Liver (tissue), 9 donors: ENCODE measurements around the gene MRPL51. TPM values are rescaled to one million over a fixed set of nuclear protein-coding genes. Genes with fewer than 3 reads are reported as not detected.

Experiments
- DNase-seq: peaks from one replicate; pipeline ENCODE4 v3.0.0-alpha.2; 2017; ENCODE audit warnings: low spot score
- H3K27ac ChIP-seq, 2 donors: one replicate each; pipeline ENCODE4 v1.7.0; 2013; ENCODE audit warnings: inconsistent platforms in 2 of 2, low read length in 2 of 2, control low read depth in 1 of 2, low read depth in 1 of 2, mild to moderate bottlenecking in 1 of 2
- H3K27me3 ChIP-seq, 4 donors: one replicate each; pipeline versions ENCODE4 v1.6.1 to v1.7.0; 2013; ENCODE audit warnings: low read length in 3 of 4, inconsistent platforms in 1 of 4, mild to moderate bottlenecking in 1 of 4, moderate library complexity in 1 of 4; ENCODE audit not compliant: control insufficient read depth in 4 of 4, insufficient read depth in 4 of 4
- H3K36me3 ChIP-seq, 4 donors: one replicate each; pipeline versions ENCODE4 v1.6.1 to v1.7.0; 2013; ENCODE audit warnings: low read length in 3 of 4, mild to moderate bottlenecking in 3 of 4, low read depth in 1 of 4, moderate library complexity in 1 of 4; ENCODE audit not compliant: control insufficient read depth in 4 of 4, insufficient read depth in 3 of 4
- H3K4me1 ChIP-seq, 4 donors: one replicate each; pipeline versions ENCODE4 v1.6.1 to v1.7.0; 2013; ENCODE audit warnings: low read length in 3 of 4, mild to moderate bottlenecking in 3 of 4, moderate library complexity in 1 of 4; ENCODE audit not compliant: control insufficient read depth in 4 of 4, insufficient read depth in 4 of 4
- H3K4me3 ChIP-seq, 3 donors: one replicate each; pipeline versions ENCODE4 v1.6.1 to v1.7.0; 2013; ENCODE audit warnings: low read length in 3 of 3, control low read depth in 1 of 3, low read depth in 1 of 3, mild to moderate bottlenecking in 1 of 3
- H3K9ac ChIP-seq, 2 donors: one replicate each; pipeline ENCODE4 v1.7.0; 2013; ENCODE audit warnings: low read length in 2 of 2, mild to moderate bottlenecking in 2 of 2, moderate library complexity in 2 of 2, control low read depth in 1 of 2, low read depth in 1 of 2
- H3K9me3 ChIP-seq, 4 donors: one replicate each; pipeline versions ENCODE4 v1.6.1 to v1.7.0; 2013; ENCODE audit warnings: low read length in 3 of 4; ENCODE audit not compliant: control insufficient read depth in 4 of 4
- EGR1 ChIP-seq, 2 donors: IDR thresholded peaks; 2 replicates each; pipeline ENCODE4 v1.6.1; 2016 to 2018; ENCODE audit warnings: antibody characterized with exemption in 2 of 2, low read depth in 2 of 2
- FOXA1 ChIP-seq: IDR thresholded peaks from 2 replicates; pipeline ENCODE4 v1.6.1; 2016; ENCODE audit warnings: antibody characterized with exemption
- FOXA2 ChIP-seq: IDR thresholded peaks from 2 replicates; pipeline ENCODE4 v1.6.1; 2016; ENCODE audit warnings: antibody characterized with exemption
- GABPA ChIP-seq, 2 donors: IDR thresholded peaks in 1 of 2; conservative IDR thresholded peaks in 1 of 2; 2 replicates each; pipeline ENCODE4 v1.6.1; 2016; ENCODE audit warnings: antibody characterized with exemption in 2 of 2, mild to moderate bottlenecking in 1 of 2, moderate library complexity in 1 of 2
- HNF4A ChIP-seq, 2 donors: conservative IDR thresholded peaks; 2 replicates each; pipeline ENCODE4 v1.6.1; 2016; ENCODE audit warnings: antibody characterized with exemption in 2 of 2, mild to moderate bottlenecking in 2 of 2
- HNF4G ChIP-seq: IDR thresholded peaks from 2 replicates; pipeline ENCODE4 v1.6.1; 2016; ENCODE audit warnings: antibody characterized with exemption
- JUND ChIP-seq, 2 donors: IDR thresholded peaks; 2 replicates each; pipeline ENCODE4 v1.6.1; 2016; ENCODE audit warnings: antibody characterized with exemption in 2 of 2
- NR2F2 ChIP-seq: IDR thresholded peaks from 2 replicates; pipeline ENCODE4 v1.6.1; 2016; ENCODE audit warnings: antibody characterized with exemption
- RAD21 ChIP-seq, 2 donors: IDR thresholded peaks; 2 replicates each; pipeline ENCODE4 v1.6.1; 2016; ENCODE audit warnings: antibody characterized with exemption in 2 of 2, mild to moderate bottlenecking in 2 of 2
- RXRA ChIP-seq, 2 donors: IDR thresholded peaks; 2 replicates each; pipeline ENCODE4 v1.6.1; 2017 to 2018; ENCODE audit warnings: antibody characterized with exemption in 2 of 2, mild to moderate bottlenecking in 1 of 2
- SP1 ChIP-seq: IDR thresholded peaks from 2 replicates; pipeline ENCODE4 v1.6.1; 2018; ENCODE audit warnings: antibody characterized with exemption, mild to moderate bottlenecking
- TAF1 ChIP-seq: conservative IDR thresholded peaks from 2 replicates; pipeline ENCODE4 v1.6.1; 2016; ENCODE audit warnings: antibody characterized with exemption, mild to moderate bottlenecking
- YY1 ChIP-seq: IDR thresholded peaks from 2 replicates; pipeline ENCODE4 v1.6.1; 2016; ENCODE audit warnings: antibody characterized with exemption, mild to moderate bottlenecking
- WGBS: extraction: QIAGEN DNeasy Blood & Tissue Kit; methylation state at CpG from one replicate; pipeline ENCODE4 v1.1.7; 2013; 5-methylcytosine and 5-hydroxymethylcytosine counted together
- polyA plus RNA-seq, 2 donors: library from polyadenylated mRNA; stranded (reverse) in 1 of 2; unstranded in 1 of 2; fragments of 200-250 nt in 1 of 2; fragments of >200 nt in 1 of 2; fragmentation: Nextera tagmentation in 1 of 2; extraction: Ambion mirVana in 1 of 2; gene quantifications; one replicate each; pipeline versions ENCODE4 v1.2.1 to v1.2.3, GENCODE V29; 2013 to 2015
- total RNA-seq, 2 donors: library from RNA; depleted of rRNA; stranded (reverse); fragments of >200 nt; gene quantifications; one replicate each; pipeline ENCODE4 v1.2.3, GENCODE V29; 2014
- TF ChIP-seq, protein P1 (sequence below): IDR thresholded peaks from 2 replicates; pipeline ENCODE4 v1.6.1; 2016; ENCODE audit warnings: antibody characterized with exemption, mild to moderate bottlenecking
- TF ChIP-seq, protein P2 (sequence below): IDR thresholded peaks from 2 replicates; pipeline ENCODE4 v1.6.1; 2016; ENCODE audit warnings: antibody characterized with exemption
- TF ChIP-seq, protein P3 (sequence below): fragments of 150-350 bp; IDR thresholded peaks from 2 replicates; pipeline ENCODE4 v1.5.1; 2017; ENCODE audit warnings: improper control_type of control experiment, low read depth, low read length; ENCODE audit not compliant: missing input control
- TF ChIP-seq, protein P4 (sequence below): IDR thresholded peaks from 2 replicates; pipeline ENCODE4 v1.6.1; 2016; ENCODE audit warnings: antibody characterized with exemption
- TF ChIP-seq, protein P5 (sequence below): IDR thresholded peaks from 2 replicates; pipeline ENCODE4 v1.6.1; 2016; ENCODE audit warnings: antibody characterized with exemption
- donor health status: healthy.
- donor health status: healthy.
- donor health status: healthy.
- donor health status: healthy.
- donor health status: healthy.

MRPL51 gene
- total and polyA plus RNA-seq, 4 donors = 37.6 to 163 (median 48.0) TPM

DNA sequence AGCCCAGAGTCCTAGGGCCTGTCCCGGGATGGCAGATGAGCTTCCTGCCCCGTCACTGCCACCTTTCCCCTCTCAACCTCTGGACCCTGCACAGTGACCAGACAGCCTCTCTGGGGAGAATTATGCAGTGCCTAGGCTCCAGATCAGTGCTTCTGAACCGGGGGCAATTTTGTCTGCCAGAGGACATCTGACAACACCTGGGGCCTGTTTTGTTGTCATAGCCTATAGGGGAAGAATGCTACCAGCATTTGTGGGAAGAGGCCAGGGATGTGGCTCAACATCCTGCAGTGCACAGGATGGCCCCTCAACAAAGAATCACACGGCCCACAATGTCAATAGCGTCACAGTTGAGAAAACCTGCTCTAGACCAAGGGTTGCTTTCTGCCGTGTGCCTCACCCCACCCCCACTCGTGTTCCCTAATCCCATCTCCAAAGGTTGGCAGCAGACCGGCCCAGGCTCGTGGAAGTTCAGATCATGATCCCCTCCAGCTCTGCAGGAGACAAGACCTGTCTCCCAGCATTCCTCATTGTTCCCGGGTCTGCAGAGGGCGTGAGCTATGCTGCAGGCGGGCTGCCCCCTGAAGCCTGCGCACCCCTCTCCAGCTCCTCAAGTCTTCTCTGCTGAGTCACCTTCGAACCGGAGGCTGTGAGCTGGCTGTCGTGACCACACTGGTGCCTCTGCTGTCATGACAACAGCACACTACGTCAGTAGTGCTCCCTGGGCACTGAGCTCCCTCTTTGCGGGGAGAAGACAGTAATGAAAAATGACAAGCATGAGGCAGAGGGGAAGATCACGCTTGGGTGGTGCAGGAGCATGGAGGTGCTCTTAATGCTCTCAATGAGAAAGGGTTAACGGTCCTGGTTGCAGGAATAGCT, 39.2 kb upstream of the MRPL51 start:
- Histone ChIP-seq H3K4me1 (peaks cover 6 to 44% (median 31%) of the 10 kb centered on the region in 4 donors), H3K36me3 (peaks cover 20 to 50% (median 43%) of the 10 kb centered on the region in 4 donors), H3K27ac (peak overlapping the region; percentile 99 to 100), H3K9me3 (no peaks in the 10 kb centered on the region), H3K27me3 (no peaks in the 10 kb centered on the region), H3K4me3 (peak overlapping the region in 1 of 3 donors; percentile 65), H3K9ac (peak overlapping the region; percentile 52 to 95)
- peak; percentile 69 for DNase-seq
- 17% methylated on average over 20 of the region's 20 CpGs for WGBS
- peak; percentile 60 for TF ChIP-seq FOXA1
- TF ChIP-seq NR2F2 = peak; percentile 11
- TF ChIP-seq RAD21 (IDR thresholded peaks at IDR 0.05) = no peak
- TF ChIP-seq, protein P1, sequence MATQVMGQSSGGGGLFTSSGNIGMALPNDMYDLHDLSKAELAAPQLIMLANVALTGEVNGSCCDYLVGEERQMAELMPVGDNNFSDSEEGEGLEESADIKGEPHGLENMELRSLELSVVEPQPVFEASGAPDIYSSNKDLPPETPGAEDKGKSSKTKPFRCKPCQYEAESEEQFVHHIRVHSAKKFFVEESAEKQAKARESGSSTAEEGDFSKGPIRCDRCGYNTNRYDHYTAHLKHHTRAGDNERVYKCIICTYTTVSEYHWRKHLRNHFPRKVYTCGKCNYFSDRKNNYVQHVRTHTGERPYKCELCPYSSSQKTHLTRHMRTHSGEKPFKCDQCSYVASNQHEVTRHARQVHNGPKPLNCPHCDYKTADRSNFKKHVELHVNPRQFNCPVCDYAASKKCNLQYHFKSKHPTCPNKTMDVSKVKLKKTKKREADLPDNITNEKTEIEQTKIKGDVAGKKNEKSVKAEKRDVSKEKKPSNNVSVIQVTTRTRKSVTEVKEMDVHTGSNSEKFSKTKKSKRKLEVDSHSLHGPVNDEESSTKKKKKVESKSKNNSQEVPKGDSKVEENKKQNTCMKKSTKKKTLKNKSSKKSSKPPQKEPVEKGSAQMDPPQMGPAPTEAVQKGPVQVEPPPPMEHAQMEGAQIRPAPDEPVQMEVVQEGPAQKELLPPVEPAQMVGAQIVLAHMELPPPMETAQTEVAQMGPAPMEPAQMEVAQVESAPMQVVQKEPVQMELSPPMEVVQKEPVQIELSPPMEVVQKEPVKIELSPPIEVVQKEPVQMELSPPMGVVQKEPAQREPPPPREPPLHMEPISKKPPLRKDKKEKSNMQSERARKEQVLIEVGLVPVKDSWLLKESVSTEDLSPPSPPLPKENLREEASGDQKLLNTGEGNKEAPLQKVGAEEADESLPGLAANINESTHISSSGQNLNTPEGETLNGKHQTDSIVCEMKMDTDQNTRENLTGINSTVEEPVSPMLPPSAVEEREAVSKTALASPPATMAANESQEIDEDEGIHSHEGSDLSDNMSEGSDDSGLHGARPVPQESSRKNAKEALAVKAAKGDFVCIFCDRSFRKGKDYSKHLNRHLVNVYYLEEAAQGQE = peak; percentile 37
- peak; percentile 86 for TF ChIP-seq HNF4G
- no peak for TF ChIP-seq JUND (IDR thresholded peaks at IDR 0.05)
- peak; percentile 93 to 95 for TF ChIP-seq HNF4A (conservative IDR thresholded peaks at IDR 0.05)
- TF ChIP-seq, protein P2, sequence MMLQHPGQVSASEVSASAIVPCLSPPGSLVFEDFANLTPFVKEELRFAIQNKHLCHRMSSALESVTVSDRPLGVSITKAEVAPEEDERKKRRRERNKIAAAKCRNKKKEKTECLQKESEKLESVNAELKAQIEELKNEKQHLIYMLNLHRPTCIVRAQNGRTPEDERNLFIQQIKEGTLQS = no peak
- peak in 1 of 2 donors; percentile 64 for TF ChIP-seq GABPA (IDR thresholded peaks at IDR 0.05 in 1 of 2, conservative IDR thresholded peaks at IDR 0.05 in 1 of 2)
- TF ChIP-seq, protein P3, sequence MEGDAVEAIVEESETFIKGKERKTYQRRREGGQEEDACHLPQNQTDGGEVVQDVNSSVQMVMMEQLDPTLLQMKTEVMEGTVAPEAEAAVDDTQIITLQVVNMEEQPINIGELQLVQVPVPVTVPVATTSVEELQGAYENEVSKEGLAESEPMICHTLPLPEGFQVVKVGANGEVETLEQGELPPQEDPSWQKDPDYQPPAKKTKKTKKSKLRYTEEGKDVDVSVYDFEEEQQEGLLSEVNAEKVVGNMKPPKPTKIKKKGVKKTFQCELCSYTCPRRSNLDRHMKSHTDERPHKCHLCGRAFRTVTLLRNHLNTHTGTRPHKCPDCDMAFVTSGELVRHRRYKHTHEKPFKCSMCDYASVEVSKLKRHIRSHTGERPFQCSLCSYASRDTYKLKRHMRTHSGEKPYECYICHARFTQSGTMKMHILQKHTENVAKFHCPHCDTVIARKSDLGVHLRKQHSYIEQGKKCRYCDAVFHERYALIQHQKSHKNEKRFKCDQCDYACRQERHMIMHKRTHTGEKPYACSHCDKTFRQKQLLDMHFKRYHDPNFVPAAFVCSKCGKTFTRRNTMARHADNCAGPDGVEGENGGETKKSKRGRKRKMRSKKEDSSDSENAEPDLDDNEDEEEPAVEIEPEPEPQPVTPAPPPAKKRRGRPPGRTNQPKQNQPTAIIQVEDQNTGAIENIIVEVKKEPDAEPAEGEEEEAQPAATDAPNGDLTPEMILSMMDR = no peak
- peak; percentile 62 for TF ChIP-seq YY1
- no peak for TF ChIP-seq TAF1
- no peak for TF ChIP-seq EGR1 (IDR thresholded peaks at IDR 0.05; ENCODE audit: low read depth in 2 of 2)
- TF ChIP-seq, protein P4, sequence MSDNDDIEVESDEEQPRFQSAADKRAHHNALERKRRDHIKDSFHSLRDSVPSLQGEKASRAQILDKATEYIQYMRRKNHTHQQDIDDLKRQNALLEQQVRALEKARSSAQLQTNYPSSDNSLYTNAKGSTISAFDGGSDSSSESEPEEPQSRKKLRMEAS = peak; percentile 33
- TF ChIP-seq FOXA2 = peak; percentile 38
- peak; percentile 92 for TF ChIP-seq SP1
- peak; percentile 85 to 88 for TF ChIP-seq RXRA (IDR thresholded peaks at IDR 0.05)
- TF ChIP-seq, protein P5, sequence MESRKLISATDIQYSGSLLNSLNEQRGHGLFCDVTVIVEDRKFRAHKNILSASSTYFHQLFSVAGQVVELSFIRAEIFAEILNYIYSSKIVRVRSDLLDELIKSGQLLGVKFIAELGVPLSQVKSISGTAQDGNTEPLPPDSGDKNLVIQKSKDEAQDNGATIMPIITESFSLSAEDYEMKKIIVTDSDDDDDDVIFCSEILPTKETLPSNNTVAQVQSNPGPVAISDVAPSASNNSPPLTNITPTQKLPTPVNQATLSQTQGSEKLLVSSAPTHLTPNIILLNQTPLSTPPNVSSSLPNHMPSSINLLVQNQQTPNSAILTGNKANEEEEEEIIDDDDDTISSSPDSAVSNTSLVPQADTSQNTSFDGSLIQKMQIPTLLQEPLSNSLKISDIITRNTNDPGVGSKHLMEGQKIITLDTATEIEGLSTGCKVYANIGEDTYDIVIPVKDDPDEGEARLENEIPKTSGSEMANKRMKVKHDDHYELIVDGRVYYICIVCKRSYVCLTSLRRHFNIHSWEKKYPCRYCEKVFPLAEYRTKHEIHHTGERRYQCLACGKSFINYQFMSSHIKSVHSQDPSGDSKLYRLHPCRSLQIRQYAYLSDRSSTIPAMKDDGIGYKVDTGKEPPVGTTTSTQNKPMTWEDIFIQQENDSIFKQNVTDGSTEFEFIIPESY = no peak
